Endothelial cell of umbilical vein (primary cell): ENCODE measurements around the gene URAD.

ENCODE experiments used
- EZH2 ChIP-seq: IDR thresholded peaks from 2 replicates; pipeline ENCODE4 v1.6.1; 2012; ENCODE audit warnings: borderline replicate concordance, low read depth, mild to moderate bottlenecking, moderate library complexity, low read length, inconsistent platforms; ENCODE audit not compliant: severe bottlenecking
- FOS ChIP-seq: IDR thresholded peaks from 2 replicates; pipeline ENCODE4 v1.6.1; 2011; ENCODE audit warnings: mild to moderate bottlenecking, low read length, moderate library complexity, borderline replicate concordance; ENCODE audit not compliant: insufficient read depth
- MYC ChIP-seq: IDR thresholded peaks from one replicate; pipeline ENCODE4 v1.6.1; 2011; ENCODE audit warnings: mild to moderate bottlenecking, low read depth, low read length
- POLR2A ChIP-seq: IDR thresholded peaks from 2 replicates; pipeline ENCODE4 v1.6.1; 2012; ENCODE audit warnings: low read depth, mild to moderate bottlenecking, control low read depth, low read length
- POLR2AphosphoS5 ChIP-seq: IDR thresholded peaks from 2 replicates; pipeline ENCODE4 v1.6.1; 2012; ENCODE audit warnings: low read depth, mild to moderate bottlenecking, control low read depth, low read length, moderate library complexity; ENCODE audit not compliant: insufficient read depth
- TF ChIP-seq, protein P1 (sequence below): IDR thresholded peaks from 2 replicates; pipeline ENCODE4 v1.6.1; 2011; ENCODE audit not compliant: insufficient read depth, insufficient read length
- TF ChIP-seq, protein P2 (sequence below), 2 donors: IDR thresholded peaks; 1 replicate in 1 of 2; 2 replicates in 1 of 2; pipeline ENCODE4 v1.5.1; 2011; ENCODE audit warnings: low read length in 2 of 2, mild to moderate bottlenecking in 2 of 2, moderate library complexity in 2 of 2, control low read depth in 1 of 2, inconsistent platforms in 1 of 2, low read depth in 1 of 2; ENCODE audit not compliant: insufficient read depth in 1 of 2; ENCODE audit errors: extremely low read depth in 1 of 2

DNA sequence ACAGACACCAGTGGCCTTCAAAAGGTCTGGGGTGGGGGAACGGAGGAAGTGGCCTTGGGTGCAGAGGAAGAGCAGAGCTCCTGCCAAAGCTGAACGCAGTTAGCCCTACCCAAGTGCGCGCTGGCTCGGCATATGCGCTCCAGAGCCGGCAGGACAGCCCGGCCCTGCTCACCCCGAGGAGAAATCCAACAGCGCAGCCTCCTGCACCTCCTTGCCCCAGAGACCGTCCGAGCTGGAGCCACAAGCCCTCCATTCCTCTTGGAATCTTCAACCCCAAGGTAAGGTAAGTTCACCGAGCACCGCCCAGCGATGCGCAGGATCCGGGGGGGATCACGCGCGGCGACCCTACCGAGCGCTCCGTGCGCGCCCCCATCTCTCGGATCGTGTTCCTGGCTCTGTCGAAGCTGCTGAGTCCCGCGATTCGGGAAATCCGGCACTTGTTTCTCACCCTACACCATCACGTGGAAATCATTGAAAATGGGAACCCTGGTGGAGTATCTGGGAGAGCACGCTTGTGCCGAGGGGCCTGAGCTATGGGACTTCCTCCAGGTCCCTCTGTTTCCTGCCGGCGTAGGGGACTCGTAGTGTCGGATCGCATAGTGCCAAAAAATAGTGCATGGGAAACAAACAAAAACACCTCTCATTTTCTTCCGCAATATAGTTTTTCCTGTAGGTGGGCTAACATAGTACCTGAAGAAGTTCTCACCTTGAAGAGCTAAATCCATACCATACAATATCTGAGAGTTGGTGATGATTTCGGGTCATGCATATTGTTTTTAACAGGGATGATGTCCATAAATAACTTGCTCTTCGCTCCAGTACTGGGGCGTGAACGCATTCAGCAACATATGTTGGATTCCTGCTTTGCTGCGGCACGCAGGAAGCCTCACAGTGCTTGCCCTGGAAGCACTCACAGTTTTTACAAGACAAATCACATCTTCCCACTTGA is 59.4 kb downstream of the URAD start:
- TF ChIP-seq, protein P1, sequence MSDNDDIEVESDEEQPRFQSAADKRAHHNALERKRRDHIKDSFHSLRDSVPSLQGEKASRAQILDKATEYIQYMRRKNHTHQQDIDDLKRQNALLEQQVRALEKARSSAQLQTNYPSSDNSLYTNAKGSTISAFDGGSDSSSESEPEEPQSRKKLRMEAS, result no peak
- TF ChIP-seq, protein P2, sequence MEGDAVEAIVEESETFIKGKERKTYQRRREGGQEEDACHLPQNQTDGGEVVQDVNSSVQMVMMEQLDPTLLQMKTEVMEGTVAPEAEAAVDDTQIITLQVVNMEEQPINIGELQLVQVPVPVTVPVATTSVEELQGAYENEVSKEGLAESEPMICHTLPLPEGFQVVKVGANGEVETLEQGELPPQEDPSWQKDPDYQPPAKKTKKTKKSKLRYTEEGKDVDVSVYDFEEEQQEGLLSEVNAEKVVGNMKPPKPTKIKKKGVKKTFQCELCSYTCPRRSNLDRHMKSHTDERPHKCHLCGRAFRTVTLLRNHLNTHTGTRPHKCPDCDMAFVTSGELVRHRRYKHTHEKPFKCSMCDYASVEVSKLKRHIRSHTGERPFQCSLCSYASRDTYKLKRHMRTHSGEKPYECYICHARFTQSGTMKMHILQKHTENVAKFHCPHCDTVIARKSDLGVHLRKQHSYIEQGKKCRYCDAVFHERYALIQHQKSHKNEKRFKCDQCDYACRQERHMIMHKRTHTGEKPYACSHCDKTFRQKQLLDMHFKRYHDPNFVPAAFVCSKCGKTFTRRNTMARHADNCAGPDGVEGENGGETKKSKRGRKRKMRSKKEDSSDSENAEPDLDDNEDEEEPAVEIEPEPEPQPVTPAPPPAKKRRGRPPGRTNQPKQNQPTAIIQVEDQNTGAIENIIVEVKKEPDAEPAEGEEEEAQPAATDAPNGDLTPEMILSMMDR (IDR thresholded peaks at IDR 0.05; ENCODE audit: extremely low read depth in 1 of 2, insufficient read depth in 1 of 2, low read depth in 1 of 2, low read length in 2 of 2), result no peak
- TF ChIP-seq POLR2A (no peak), POLR2AphosphoS5 (no peak), EZH2 (peak; percentile 56), FOS (no peak), MYC (no peak)
